H1 (cell line): ENCODE measurements around the gene KCNJ5. TPM values are rescaled to one million over a fixed set of nuclear protein-coding genes. Genes with fewer than 3 reads are reported as not detected.

Experiments
- CTCF ChIA-PET: fragments of 300-600 bp; sonication (Branson Sonifier 250); formaldehyde crosslinking; loops from one replicate; lab custom pipeline; 2021; ENCODE audit not compliant: partially characterized antibody; lab: Charles Lee
- POLR2A ChIA-PET: fragments of 300-600 bp; sonication (Branson Sonifier 250); formaldehyde crosslinking; loops from one replicate; lab custom pipeline; 2021; ENCODE audit warnings: inconsistent platforms; ENCODE audit not compliant: partially characterized antibody; lab: Charles Lee
- DNase-seq, 2 experiments: peaks; one replicate each; pipeline versions ENCODE4 v3.0.0 to v3.0.0-alpha.2; 2010 to 2022; ENCODE audit warnings: low spot score in 2 of 2, low read depth in 1 of 2, mixed read lengths in 1 of 2
- FAIRE-seq: peaks from 2 replicates; lab custom pipeline; 2011; peaks lifted over from hg19 to GRCh38; lab: Jason Lieb, UNC
- H2AFZ ChIP-seq: 2 replicates; pipeline ENCODE4 v1.8.1; 2012; ENCODE audit warnings: low read length, inconsistent platforms
- H2AK5ac ChIP-seq: 2 replicates; pipeline ENCODE4 v1.6.1; 2013; ENCODE audit warnings: low read depth, low read length
- H2BK120ac ChIP-seq: replicated peaks from 2 replicates; pipeline ENCODE3; 2013; ENCODE audit warnings: low read depth, low read length, inconsistent platforms
- H2BK12ac ChIP-seq: 2 replicates; pipeline ENCODE4 v1.6.1; 2013; ENCODE audit warnings: low read depth, low read length
- H2BK15ac ChIP-seq: 2 replicates; pipeline ENCODE4 v1.6.1; 2013; ENCODE audit warnings: low read length
- H2BK20ac ChIP-seq: 2 replicates; pipeline ENCODE4 v1.6.1; 2013; ENCODE audit warnings: low read length
- H2BK5ac ChIP-seq: 2 replicates; pipeline ENCODE4 v1.6.1; 2013; ENCODE audit warnings: low read depth, low read length
- H3K14ac ChIP-seq: 2 replicates; pipeline ENCODE4 v1.6.1; 2013; ENCODE audit warnings: inconsistent platforms; ENCODE audit not compliant: insufficient read length
- H3K18ac ChIP-seq: 2 replicates; pipeline ENCODE4 v1.6.1; 2013; ENCODE audit warnings: low read length; ENCODE audit errors: extremely low read depth
- H3K23ac ChIP-seq: 2 replicates; pipeline ENCODE4 v1.6.1; 2013; ENCODE audit warnings: inconsistent platforms; ENCODE audit not compliant: insufficient read length
- H3K23me2 ChIP-seq: 2 replicates; pipeline ENCODE4 v1.6.1; 2013; ENCODE audit warnings: low read depth, low read length
- H3K27ac ChIP-seq: 2 replicates; pipeline ENCODE4 v1.6.1; 2011; ENCODE audit warnings: low read depth, low read length, inconsistent platforms
- H3K27me3 ChIP-seq, 4 experiments: replicated peaks in 1 of 4; 1 replicate in 1 of 4; 2 replicates in 3 of 4; pipeline versions ENCODE4 v1.6.1 to v1.8.1; 2011 to 2013; ENCODE audit warnings: low read length in 3 of 4, mild to moderate bottlenecking in 3 of 4, inconsistent platforms in 2 of 4, mixed read lengths in 2 of 4, moderate library complexity in 1 of 4; ENCODE audit not compliant: control insufficient read depth in 3 of 4, insufficient read depth in 3 of 4; ENCODE audit errors: extremely low read depth in 1 of 4
- H3K36me3 ChIP-seq, 4 experiments: 2 replicates each; pipeline versions ENCODE4 v1.6.1 to v1.8.1; 2011 to 2013; ENCODE audit warnings: mild to moderate bottlenecking in 4 of 4, low read length in 3 of 4, moderate library complexity in 2 of 4, control low read depth in 1 of 4, inconsistent platforms in 1 of 4; ENCODE audit not compliant: insufficient read depth in 4 of 4, control insufficient read depth in 2 of 4
- H3K4ac ChIP-seq: replicated peaks from 2 replicates; pipeline ENCODE3; 2013; ENCODE audit warnings: low read length, low read depth, mixed read lengths, inconsistent platforms; ENCODE audit not compliant: insufficient read length
- H3K4me1 ChIP-seq, 4 experiments: replicated peaks in 1 of 4; 1 replicate in 1 of 4; 2 replicates in 3 of 4; pipeline versions ENCODE4 v1.6.1 to v1.8.1; 2011 to 2013; ENCODE audit warnings: low read length in 3 of 4, inconsistent platforms in 2 of 4, mixed read lengths in 1 of 4; ENCODE audit not compliant: insufficient read depth in 4 of 4, control insufficient read depth in 3 of 4
- H3K4me2 ChIP-seq, 2 experiments: 2 replicates each; pipeline versions ENCODE4 v1.6.1 to v1.8.1; 2011 to 2013; ENCODE audit warnings: low read depth in 2 of 2, low read length in 2 of 2, control low read depth in 1 of 2, inconsistent platforms in 1 of 2, mild to moderate bottlenecking in 1 of 2; ENCODE audit not compliant: insufficient read depth in 1 of 2
- H3K4me3 ChIP-seq, 4 experiments: fragments of 200-600, 300-600 bp in 1 of 4; sonication (generic), shearing (Covaris generic), sonication (Bioruptor Twin) in 1 of 4; 2 replicates each; pipeline versions ENCODE4 v1.5.1 to v1.8.1; 2011 to 2016; ENCODE audit warnings: low read length in 4 of 4, low read depth in 3 of 4, control low read depth in 2 of 4, inconsistent platforms in 2 of 4, mild to moderate bottlenecking in 2 of 4, mixed read lengths in 1 of 4, moderate library complexity in 1 of 4; ENCODE audit not compliant: insufficient read depth in 2 of 4; ENCODE audit errors: extremely low read depth in 1 of 4
- H3K56ac ChIP-seq: replicated peaks from 2 replicates; pipeline ENCODE3; 2013; ENCODE audit warnings: low read depth, mild to moderate bottlenecking, mixed read lengths, low read length, inconsistent platforms; ENCODE audit not compliant: insufficient read length
- H3K79me1 ChIP-seq: 2 replicates; pipeline ENCODE4 v1.6.1; 2013; ENCODE audit warnings: low read depth, low read length, control low read depth
- H3K79me2 ChIP-seq, 2 experiments: 2 replicates each; pipeline versions ENCODE4 v1.6.1 to v1.8.1; 2012 to 2013; ENCODE audit warnings: low read length in 2 of 2, mild to moderate bottlenecking in 2 of 2, inconsistent platforms in 1 of 2; ENCODE audit not compliant: insufficient read depth in 2 of 2, control insufficient read depth in 1 of 2
- H3K9ac ChIP-seq, 4 experiments: replicated peaks in 1 of 4; 1 replicate in 1 of 4; 2 replicates in 3 of 4; pipeline versions ENCODE4 v1.6.1 to v1.8.1; 2011 to 2013; ENCODE audit warnings: low read depth in 3 of 4, low read length in 3 of 4, control low read depth in 2 of 4, mild to moderate bottlenecking in 2 of 4, moderate library complexity in 2 of 4, inconsistent platforms in 1 of 4; ENCODE audit errors: extremely low read depth in 1 of 4
- H3K9me3 ChIP-seq, 2 experiments: 2 replicates each; pipeline versions ENCODE4 v1.6.1 to v1.8.1; 2012 to 2013; ENCODE audit warnings: mild to moderate bottlenecking in 2 of 2, moderate library complexity in 2 of 2, control low read depth in 1 of 2, inconsistent platforms in 1 of 2, low read depth in 1 of 2, low read length in 1 of 2, mixed read lengths in 1 of 2; ENCODE audit not compliant: insufficient read depth in 2 of 2
- H4K20me1 ChIP-seq, 2 experiments: replicated peaks in 1 of 2; 2 replicates each; pipeline versions ENCODE3 to v1.8.1; 2011 to 2013; ENCODE audit warnings: inconsistent platforms in 2 of 2, low read length in 2 of 2, mild to moderate bottlenecking in 1 of 2; ENCODE audit not compliant: insufficient read depth in 2 of 2, control insufficient read depth in 1 of 2
- H4K5ac ChIP-seq: 2 replicates; pipeline ENCODE4 v1.6.1; 2013; ENCODE audit warnings: low read length, low read depth, mixed read lengths, inconsistent platforms; ENCODE audit not compliant: insufficient read length
- H4K8ac ChIP-seq: 2 replicates; pipeline ENCODE4 v1.8.0; 2013; ENCODE audit warnings: mild to moderate bottlenecking, moderate library complexity, low read length, inconsistent platforms; ENCODE audit not compliant: insufficient read depth; ENCODE audit errors: extremely low read depth
- H4K91ac ChIP-seq: replicated peaks from 2 replicates; pipeline ENCODE3; 2013; ENCODE audit warnings: low read length, mixed read lengths, inconsistent platforms; ENCODE audit not compliant: insufficient read length
- CREB1 ChIP-seq: IDR thresholded peaks from 2 replicates; pipeline ENCODE4 v1.6.1; 2012; ENCODE audit warnings: inconsistent platforms
- EGR1 ChIP-seq: IDR thresholded peaks from 2 replicates; pipeline ENCODE4 v1.6.1; 2011; ENCODE audit warnings: low read depth, low read length, borderline replicate concordance
- EP300 ChIP-seq, 2 experiments: IDR thresholded peaks; 1 replicate in 1 of 2; 2 replicates in 1 of 2; pipeline ENCODE4 v1.6.1; 2011 to 2012; ENCODE audit warnings: low read depth in 2 of 2, low read length in 2 of 2, mild to moderate bottlenecking in 2 of 2, borderline replicate concordance in 1 of 2, inconsistent platforms in 1 of 2, moderate library complexity in 1 of 2
- FOSL1 ChIP-seq: IDR thresholded peaks from 2 replicates; pipeline ENCODE4 v1.6.1; 2011; ENCODE audit warnings: mild to moderate bottlenecking, low read depth, low read length, moderate library complexity; ENCODE audit not compliant: insufficient read depth
- KDM1A ChIP-seq: fragments of 200-600, 300-600 bp; sonication (generic); IDR thresholded peaks from 2 replicates; pipeline ENCODE4 v1.7.1; 2016; ENCODE audit warnings: mild to moderate bottlenecking, low read length, borderline replicate concordance
- KDM5A ChIP-seq: fragments of 200-600 bp; IDR thresholded peaks from 2 replicates; pipeline ENCODE4 v1.7.1; 2012; ENCODE audit warnings: mild to moderate bottlenecking, low read length, inconsistent platforms, mixed read lengths
- MAFK ChIP-seq: IDR thresholded peaks from 2 replicates; pipeline ENCODE4 v1.6.1; 2012; ENCODE audit warnings: low read depth, mild to moderate bottlenecking, improper control_type of control experiment, low read length
- RBBP5 ChIP-seq: IDR thresholded peaks from 2 replicates; pipeline ENCODE4 v1.7.1; 2012; ENCODE audit warnings: low read depth, mild to moderate bottlenecking, inconsistent platforms, low read length, moderate library complexity, borderline replicate concordance
- SAP30 ChIP-seq: fragments of 300-600 bp; sonication (generic); IDR thresholded peaks from 2 replicates; pipeline ENCODE4 v1.7.1; 2012; ENCODE audit warnings: low read length, moderate library complexity, mild to moderate bottlenecking, inconsistent platforms; ENCODE audit not compliant: insufficient read depth, insufficient replicate concordance
- SIRT6 ChIP-seq: IDR thresholded peaks from one replicate; pipeline ENCODE4 v1.7.1; 2012; ENCODE audit warnings: low read length, inconsistent platforms
- WGBS, 2 experiments: shearing (Covaris generic) in 1 of 2; methylation state at CpG; one replicate each; pipeline versions ENCODE4 v1.1.6 to v1.1.7; 2013 to 2015; ENCODE audit warnings: low lambda C conversion rate in 2 of 2, mixed read lengths in 2 of 2, inconsistent platforms in 1 of 2, low coverage in 1 of 2, missing lambda C conversion rate in 1 of 2; ENCODE audit not compliant: insufficient replicate concordance in 2 of 2, insufficient coverage in 1 of 2, insufficient read length in 1 of 2; ENCODE audit errors: extremely low coverage in 1 of 2, missing lambda C conversion rate in 1 of 2; 5-methylcytosine and 5-hydroxymethylcytosine counted together
- polyA plus RNA-seq, 7 experiments: library from polyadenylated mRNA; depleted of rRNA in 3 of 7; stranded (reverse) in 5 of 7; unstranded in 2 of 7; fragments of >200 nt in 5 of 7; fragments of 200-250 nt in 2 of 7; gene quantifications; 1 replicate in 5 of 7; 2 replicates in 1 of 7; 4 replicates in 1 of 7; pipeline versions ENCODE4 v1.2.1 to v1.2.3, GENCODE V29; 2011 to 2013; ENCODE audit warnings: missing spikeins in 2 of 7, mixed read lengths in 2 of 7
- total RNA-seq: library from RNA; stranded (reverse); fragmentation: NEBNext Ultra II Directional; extraction: Animal tissue kit (Norgen Biotek cat#: 25700); gene quantifications from 2 replicates; pipeline ENCODE4 v1.2.1, GENCODE V29; 2021
- TF ChIP-seq, protein P1 (sequence below): IDR thresholded peaks from 2 replicates; pipeline ENCODE4 v1.6.1; 2011; ENCODE audit warnings: low read length, improper control_type of control experiment

Gene KCNJ5
- total and polyA plus RNA-seq, 2 of the 8 experiments (the other 6 are each of a cell fraction or from before 2014, with no cell fraction given), result 0.05 TPM; not detected in 1

DNA sequence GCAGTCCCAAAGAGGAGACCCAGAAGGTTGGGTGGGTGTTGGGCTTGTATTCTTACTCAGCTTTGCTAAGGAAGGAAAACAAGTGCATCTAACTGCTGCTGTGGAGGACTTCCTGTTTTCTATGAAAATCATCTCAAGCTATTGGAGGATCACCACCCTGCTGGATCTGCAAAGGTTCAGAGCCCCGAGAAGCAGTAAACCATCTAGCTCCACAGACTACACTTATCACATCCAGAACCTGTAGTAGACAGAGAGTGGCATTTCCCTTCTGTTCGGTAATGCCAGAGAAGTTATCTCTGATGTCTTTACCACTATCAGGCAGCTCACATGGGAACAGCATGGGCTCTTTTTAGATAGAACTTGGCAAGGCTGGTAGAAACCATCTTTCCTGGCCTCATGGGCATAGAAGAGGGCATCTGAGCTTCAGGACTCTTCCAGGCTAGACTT, 45.8 kb upstream of the KCNJ5 start:
- H4K5ac ChIP-seq, result no peak overlapping the region
- no peaks in the 10 kb centered on the region for H3K36me3 ChIP-seq
- no peak overlapping the region for H3K4ac ChIP-seq
- H4K91ac ChIP-seq, result no peak overlapping the region
- H3K79me1 ChIP-seq, result no peaks in the 10 kb centered on the region
- DNase-seq (no peak), FAIRE-seq (no peak)
- H3K23ac ChIP-seq, result no peak overlapping the region
- H4K20me1 ChIP-seq, result no peaks in the 10 kb centered on the region
- no peak overlapping the region for H2BK12ac ChIP-seq
- no peak overlapping the region for H2BK20ac ChIP-seq
- no peak overlapping the region for H3K14ac ChIP-seq
- no peaks in the 10 kb centered on the region for H3K4me1 ChIP-seq
- H3K4me3 ChIP-seq, result no peak overlapping the region
- no peaks in the 10 kb centered on the region for H3K23me2 ChIP-seq
- POLR2A ChIA-PET, result no interaction called here
- no peak overlapping the region for H3K4me2 ChIP-seq
- no peak overlapping the region for H3K18ac ChIP-seq
- CTCF ChIA-PET, result interaction anchor here (0.8 to 9.1 kb wide), 8 partner anchors 12 to 215 kb away, joined by 3 to 54 read pairs (median 4); no protein-coding TSS in a partner anchor
- no peak overlapping the region for H2BK5ac ChIP-seq
- H3K27me3 ChIP-seq, result no peaks in the 10 kb centered on the region; a peak in 1 of 7 replicates
- no peak overlapping the region for H2BK120ac ChIP-seq
- no peak overlapping the region for H2AK5ac ChIP-seq
- no peak overlapping the region for H2BK15ac ChIP-seq
- no peak overlapping the region for H2AFZ ChIP-seq
- H4K8ac ChIP-seq, result no peak overlapping the region
- no peaks in the 10 kb centered on the region for H3K9me3 ChIP-seq
- no peaks in the 10 kb centered on the region for H3K79me2 ChIP-seq
- no peak overlapping the region for H3K56ac ChIP-seq
- WGBS, 2 experiments, result 90% methylated on average over 2 of the region's 2 CpGs; no CpG with 5 or more reads in 1 of the 2 experiments
- H3K27ac ChIP-seq, result no peak overlapping the region
- no peak overlapping the region for H3K9ac ChIP-seq
- no peak for TF ChIP-seq KDM5A
- no peak for TF ChIP-seq EGR1
- no peak for TF ChIP-seq SIRT6
- TF ChIP-seq SAP30, result no peak
- TF ChIP-seq RBBP5, result no peak
- TF ChIP-seq, protein P1, sequence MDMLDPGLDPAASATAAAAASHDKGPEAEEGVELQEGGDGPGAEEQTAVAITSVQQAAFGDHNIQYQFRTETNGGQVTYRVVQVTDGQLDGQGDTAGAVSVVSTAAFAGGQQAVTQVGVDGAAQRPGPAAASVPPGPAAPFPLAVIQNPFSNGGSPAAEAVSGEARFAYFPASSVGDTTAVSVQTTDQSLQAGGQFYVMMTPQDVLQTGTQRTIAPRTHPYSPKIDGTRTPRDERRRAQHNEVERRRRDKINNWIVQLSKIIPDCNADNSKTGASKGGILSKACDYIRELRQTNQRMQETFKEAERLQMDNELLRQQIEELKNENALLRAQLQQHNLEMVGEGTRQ, result no peak
- TF ChIP-seq KDM1A, result no peak
- TF ChIP-seq EP300 (IDR thresholded peaks at IDR 0.05; ENCODE audit: borderline replicate concordance in 1 of 2, low read depth in 2 of 2, low read length in 2 of 2), result no peak
- no peak for TF ChIP-seq MAFK
- TF ChIP-seq CREB1, result no peak
- TF ChIP-seq FOSL1, result no peak
